Activated naive CD8-positive, alpha-beta T cell treated with anti-CD3 and anti-CD28 coated beads, Interleukin-2, amount 50 U/mL, for 16 hours (primary cell): ENCODE results near the gene STPG2.
"Not testable (repeated sequence)": the region's sequence is repeated elsewhere in the genome, so short reads cannot be mapped to it uniquely, and the experiment has no call there.

Experiments
- DNase-seq: peaks from one replicate; pipeline ENCODE4 v3.0.0-alpha.2; 2020; ENCODE audit warnings: low read depth, low spot score

The STPG2 gene

GRCh38 chr4:97950836-97951235, 192.4 kb downstream of the STPG2 start:
- no peak for DNase-seq

- no peak for DNase-seq
These were observed 200.3 kb downstream of the STPG2 start for GRCh38 chr4:97942951-97943350.

- DNase-seq = no peak
These were observed 201.1 kb downstream of the STPG2 start for GRCh38 chr4:97942137-97942536.

- DNase-seq = no peak
These were observed 205.1 kb downstream of the STPG2 start for GRCh38 chr4:97938141-97938540.

GRCh38 chr4:97924341-97924958, 218.8 kb downstream of the STPG2 start:
- DNase-seq = no peak

- no peak for DNase-seq
These were observed 220.2 kb downstream of the STPG2 start for GRCh38 chr4:97923096-97923495.

GRCh38 chr4:97917115-97917514, 226.2 kb downstream of the STPG2 start:
- DNase-seq = no peak

GRCh38 chr4:97912156-97912555, 231.1 kb downstream of the STPG2 start:
- DNase-seq = no peak

GRCh38 chr4:97911236-97911906, 231.9 kb downstream of the STPG2 start:
- DNase-seq = no peak

- no peak for DNase-seq
These were observed 233.3 kb downstream of the STPG2 start for GRCh38 chr4:97910005-97910404.

- not testable (repeated sequence) for DNase-seq
These were observed 239.7 kb downstream of the STPG2 start for GRCh38 chr4:97903436-97904189.

GRCh38 chr4:97900229-97900628, 243.0 kb downstream of the STPG2 start:
- no peak for DNase-seq

GRCh38 chr4:97892592-97893266, 250.5 kb downstream of the STPG2 start:
- DNase-seq = no peak

- DNase-seq = no peak
These were observed 263.3 kb downstream of the STPG2 start for GRCh38 chr4:97879942-97880341.

- DNase-seq = no peak
These were observed 275.2 kb downstream of the STPG2 start for GRCh38 chr4:97868097-97868496.

GRCh38 chr4:97867557-97868091, 275.7 kb downstream of the STPG2 start:
- DNase-seq = no peak

- DNase-seq = no peak
These were observed 276.3 kb downstream of the STPG2 start for GRCh38 chr4:97866821-97867556.

GRCh38 chr4:97851115-97851514, 292.2 kb downstream of the STPG2 start:
- DNase-seq = no peak

- no peak for DNase-seq
These were observed 297.5 kb downstream of the STPG2 start for GRCh38 chr4:97845758-97846157.

- no peak for DNase-seq
These were observed 301.8 kb downstream of the STPG2 start for GRCh38 chr4:97841512-97841911.

- DNase-seq = no peak
These were observed 306.6 kb downstream of the STPG2 start for GRCh38 chr4:97836662-97837061.
